ENCODE data around the gene FAM76A. TPM values are rescaled to one million over a fixed set of nuclear protein-coding genes. Genes with fewer than 3 reads are reported as not detected.

Gene FAM76A
- total and polyA plus RNA-seq, 9 of the 15 experiments (the other 6 are each of a cell fraction or from before 2014, with no cell fraction given), result 9.5 to 14.6 (median 11.4) TPM

DNA sequence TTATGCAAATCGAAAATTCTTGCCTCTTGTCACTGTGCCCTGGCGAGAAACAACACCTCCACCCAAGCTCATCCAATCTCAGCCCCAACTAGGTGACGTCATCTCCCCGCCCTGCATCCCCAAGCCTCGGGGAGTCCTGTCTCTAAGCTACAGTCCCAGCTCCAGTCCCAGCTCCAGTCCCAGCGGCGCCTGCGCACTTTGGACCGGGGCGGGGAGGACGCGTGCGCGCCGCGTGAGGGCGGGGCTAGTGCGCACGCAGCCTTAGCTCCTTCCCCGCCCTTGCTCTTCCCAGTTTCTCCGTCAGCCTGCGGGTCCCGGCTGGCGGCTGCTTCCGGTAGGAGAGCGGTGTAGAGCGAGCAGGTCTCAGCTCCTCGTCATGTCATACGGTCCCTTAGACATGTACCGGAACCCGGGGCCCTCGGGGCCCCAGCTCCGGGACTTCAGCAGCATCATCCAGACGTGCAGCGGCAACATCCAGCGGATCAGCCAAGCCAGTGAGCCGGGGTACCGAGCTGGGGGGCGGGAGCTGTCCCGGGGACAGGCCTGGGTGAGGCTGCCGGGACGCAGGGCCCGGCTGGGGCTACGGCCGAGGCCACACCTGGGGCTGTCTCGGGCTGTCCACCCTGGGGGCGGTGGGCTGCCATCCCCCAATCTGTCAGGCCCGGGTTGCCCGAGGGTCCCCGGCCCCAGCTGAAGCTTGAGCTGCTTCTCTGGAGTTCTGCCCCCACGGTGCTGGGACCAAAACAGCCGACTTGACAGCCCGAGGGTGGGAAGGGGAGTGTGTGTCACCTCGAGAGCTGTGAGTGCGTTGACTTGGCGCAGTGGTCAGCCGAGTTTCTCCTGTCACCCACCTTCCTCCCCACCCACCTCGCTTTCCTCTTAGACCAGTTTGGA, 47.4 kb downstream of the FAM76A start, which contains the start of gene STX12 (continued):
- TF ChIP-seq, protein P1, sequence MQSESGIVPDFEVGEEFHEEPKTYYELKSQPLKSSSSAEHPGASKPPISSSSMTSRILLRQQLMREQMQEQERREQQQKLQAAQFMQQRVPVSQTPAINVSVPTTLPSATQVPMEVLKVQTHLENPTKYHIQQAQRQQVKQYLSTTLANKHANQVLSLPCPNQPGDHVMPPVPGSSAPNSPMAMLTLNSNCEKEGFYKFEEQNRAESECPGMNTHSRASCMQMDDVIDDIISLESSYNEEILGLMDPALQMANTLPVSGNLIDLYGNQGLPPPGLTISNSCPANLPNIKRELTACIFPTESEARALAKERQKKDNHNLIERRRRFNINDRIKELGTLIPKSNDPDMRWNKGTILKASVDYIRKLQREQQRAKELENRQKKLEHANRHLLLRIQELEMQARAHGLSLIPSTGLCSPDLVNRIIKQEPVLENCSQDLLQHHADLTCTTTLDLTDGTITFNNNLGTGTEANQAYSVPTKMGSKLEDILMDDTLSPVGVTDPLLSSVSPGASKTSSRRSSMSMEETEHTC (IDR thresholded peaks at IDR 0.05), result no peak
- TF ChIP-seq FOXJ2 (tag; IDR thresholded peaks at IDR 0.05), result peak; percentile 61; the same call in 1 of the 2 replicates
- peak; percentile 79; the same call in 1 of the 2 replicates for TF ChIP-seq ZBTB1 (CRISPR knock-in tag; IDR thresholded peaks at IDR 0.05; ENCODE audit: borderline replicate concordance, low read depth)
- TF ChIP-seq MEF2D (tag; conservative IDR thresholded peaks at IDR 0.05; ENCODE audit: low read depth), result no peak
- peak; percentile 62; the same call in 1 of the 2 replicates for TF ChIP-seq GTF2E2 (tag; IDR thresholded peaks at IDR 0.05)
- TF ChIP-seq, protein P2, sequence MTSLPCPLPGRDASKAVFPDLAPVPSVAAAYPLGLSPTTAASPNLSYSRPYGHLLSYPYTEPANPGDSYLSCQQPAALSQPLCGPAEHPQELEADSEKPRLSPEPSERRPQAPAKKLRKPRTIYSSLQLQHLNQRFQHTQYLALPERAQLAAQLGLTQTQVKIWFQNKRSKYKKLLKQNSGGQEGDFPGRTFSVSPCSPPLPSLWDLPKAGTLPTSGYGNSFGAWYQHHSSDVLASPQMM (CRISPR knock-in tag; IDR thresholded peaks at IDR 0.05), result no peak
- TF ChIP-seq ZNF224 (CRISPR knock-in tag; IDR thresholded peaks at IDR 0.05), result no peak
- TF ChIP-seq GATAD2B (IDR thresholded peaks at IDR 0.05; ENCODE audit: borderline replicate concordance), result no peak
- TF ChIP-seq RFX7 (CRISPR knock-in tag; IDR thresholded peaks at IDR 0.05), result no peak
- peak in 1 of 2 experiments; percentile 59; a peak in 2 of 4 replicates for TF ChIP-seq TEAD1 (CRISPR knock-in tag; IDR thresholded peaks at IDR 0.05)
- TF ChIP-seq SMAD3 (CRISPR knock-in tag; conservative IDR thresholded peaks at IDR 0.05), result no peak; the same call in 1 of the 2 replicates
- peak; percentile 84 to 100 for TF ChIP-seq RCOR1 (IDR thresholded peaks at IDR 0.05; ENCODE audit: borderline replicate concordance in 1 of 2, low read depth in 2 of 2, low read length in 2 of 2)
- TF ChIP-seq BMI1 (IDR thresholded peaks at IDR 0.05; ENCODE audit: low read length), result peak; percentile 74; the same call in 1 of the 2 replicates
- no peak for TF ChIP-seq HNRNPH1 (optimal IDR thresholded peaks at IDR 0.05; ENCODE audit: low read depth, low read length)
- TF ChIP-seq SIN3B (IDR thresholded peaks at IDR 0.05; ENCODE audit: low read depth), result peak; percentile 60
- TF ChIP-seq SRF (CRISPR knock-in tag; IDR thresholded peaks at IDR 0.05), result no peak; a peak in 1 of 4 replicates
- no peak for TF ChIP-seq CSDE1 (IDR thresholded peaks at IDR 0.05)
- TF ChIP-seq, protein P3, sequence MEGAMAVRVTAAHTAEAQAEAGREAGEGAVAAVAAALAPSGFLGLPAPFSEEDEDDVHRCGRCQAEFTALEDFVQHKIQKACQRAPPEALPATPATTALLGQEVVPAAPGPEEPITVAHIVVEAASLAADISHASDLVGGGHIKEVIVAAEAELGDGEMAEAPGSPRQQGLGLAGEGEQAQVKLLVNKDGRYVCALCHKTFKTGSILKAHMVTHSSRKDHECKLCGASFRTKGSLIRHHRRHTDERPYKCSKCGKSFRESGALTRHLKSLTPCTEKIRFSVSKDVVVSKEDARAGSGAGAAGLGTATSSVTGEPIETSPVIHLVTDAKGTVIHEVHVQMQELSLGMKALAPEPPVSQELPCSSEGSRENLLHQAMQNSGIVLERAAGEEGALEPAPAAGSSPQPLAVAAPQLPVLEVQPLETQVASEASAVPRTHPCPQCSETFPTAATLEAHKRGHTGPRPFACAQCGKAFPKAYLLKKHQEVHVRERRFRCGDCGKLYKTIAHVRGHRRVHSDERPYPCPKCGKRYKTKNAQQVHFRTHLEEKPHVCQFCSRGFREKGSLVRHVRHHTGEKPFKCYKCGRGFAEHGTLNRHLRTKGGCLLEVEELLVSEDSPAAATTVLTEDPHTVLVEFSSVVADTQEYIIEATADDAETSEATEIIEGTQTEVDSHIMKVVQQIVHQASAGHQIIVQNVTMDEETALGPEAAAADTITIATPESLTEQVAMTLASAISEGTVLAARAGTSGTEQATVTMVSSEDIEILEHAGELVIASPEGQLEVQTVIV (CRISPR knock-in tag; IDR thresholded peaks at IDR 0.05; ENCODE audit: borderline replicate concordance), result no peak
- TF ChIP-seq ZNF253 (CRISPR knock-in tag; conservative IDR thresholded peaks at IDR 0.05), result no peak
- TF ChIP-seq, protein P4, sequence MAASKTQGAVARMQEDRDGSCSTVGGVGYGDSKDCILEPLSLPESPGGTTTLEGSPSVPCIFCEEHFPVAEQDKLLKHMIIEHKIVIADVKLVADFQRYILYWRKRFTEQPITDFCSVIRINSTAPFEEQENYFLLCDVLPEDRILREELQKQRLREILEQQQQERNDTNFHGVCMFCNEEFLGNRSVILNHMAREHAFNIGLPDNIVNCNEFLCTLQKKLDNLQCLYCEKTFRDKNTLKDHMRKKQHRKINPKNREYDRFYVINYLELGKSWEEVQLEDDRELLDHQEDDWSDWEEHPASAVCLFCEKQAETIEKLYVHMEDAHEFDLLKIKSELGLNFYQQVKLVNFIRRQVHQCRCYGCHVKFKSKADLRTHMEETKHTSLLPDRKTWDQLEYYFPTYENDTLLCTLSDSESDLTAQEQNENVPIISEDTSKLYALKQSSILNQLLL (CRISPR knock-in tag; IDR thresholded peaks at IDR 0.05; ENCODE audit: borderline replicate concordance), result no peak
- no peak for TF ChIP-seq SAFB (IDR thresholded peaks at IDR 0.05; ENCODE audit: borderline replicate concordance, low read depth, low read length)

Measured in K562 (cell line).